B cell (primary cell): ENCODE data around the gene RNF39. TPM values are rescaled to one million over a fixed set of nuclear protein-coding genes. Genes with fewer than 3 reads are reported as not detected.

Source experiments
- ATAC-seq: fragments of 200-7000 bp; cut with Tn5 transposase; one replicate; pipeline ENCODE4 v1.10.0; 2021; ENCODE audit warnings: low read depth, mild to moderate bottlenecking, moderate number of reproducible peaks, moderate library complexity
- CTCF ChIA-PET: fragments of 350-600 bp; sonication (Branson Sonifier 250); formaldehyde crosslinking; loops from one replicate; lab custom pipeline; 2021; ENCODE audit warnings: antibody characterized with exemption, inconsistent platforms; lab: Charles Lee
- POLR2A ChIA-PET: fragments of 350-600 bp; sonication (Branson Sonifier 250); formaldehyde crosslinking; loops from one replicate; lab custom pipeline; 2021; ENCODE audit warnings: antibody characterized with exemption; lab: Charles Lee
- DNase-seq: peaks from one replicate; pipeline ENCODE4 v3.0.0; 2013
- H2AFZ ChIP-seq: 2 replicates; pipeline ENCODE4 v1.6.1; 2012; ENCODE audit warnings: mild to moderate bottlenecking, low read depth, low read length; ENCODE audit not compliant: insufficient read depth, poor library complexity, severe bottlenecking
- H3K27ac ChIP-seq, 2 donors: 1 replicate in 1 of 2; 2 replicates in 1 of 2; pipeline ENCODE4 v1.5.1; 2012 to 2013; ENCODE audit warnings: low read length in 2 of 2, mild to moderate bottlenecking in 2 of 2, moderate library complexity in 1 of 2
- H3K27me3 ChIP-seq, 4 experiments: fragments of 200-600 bp in 1 of 4; sonication (generic) in 1 of 4; replicated peaks in 1 of 4; 1 replicate in 2 of 4; 2 replicates in 2 of 4; pipeline versions ENCODE4 v1.6.1 to v1.7.0; 2013 to 2016; ENCODE audit warnings: low read length in 3 of 4, mild to moderate bottlenecking in 2 of 4, mixed read lengths in 1 of 4, moderate library complexity in 1 of 4; ENCODE audit not compliant: insufficient read depth in 4 of 4, control insufficient read depth in 3 of 4; ENCODE audit errors: control extremely low read depth in 1 of 4
- H3K36me3 ChIP-seq, 2 experiments: replicated peaks in 1 of 2; 1 replicate in 1 of 2; 2 replicates in 1 of 2; pipeline versions ENCODE4 v1.6.1 to v1.7.1; 2013; ENCODE audit warnings: low read length in 1 of 2; ENCODE audit not compliant: insufficient read depth in 2 of 2, control insufficient read depth in 1 of 2; ENCODE audit errors: control extremely low read depth in 1 of 2, extremely low read depth in 1 of 2
- H3K4me1 ChIP-seq, 2 donors: fragments of 200-600 bp in 1 of 2; sonication (generic) in 1 of 2; 1 replicate in 1 of 2; 2 replicates in 1 of 2; pipeline versions ENCODE4 v1.5.1 to v1.6.1; 2013 to 2017; ENCODE audit warnings: low read length in 2 of 2; ENCODE audit not compliant: control insufficient read depth in 2 of 2, insufficient read depth in 2 of 2
- H3K4me2 ChIP-seq: replicated peaks from 2 replicates; pipeline ENCODE3; 2012; ENCODE audit warnings: mild to moderate bottlenecking, low read depth, low read length; ENCODE audit not compliant: poor library complexity, severe bottlenecking
- H3K4me3 ChIP-seq, 5 experiments: fragments of 200-600 bp in 1 of 5; sonication (generic) in 1 of 5; 1 replicate in 3 of 5; 2 replicates in 2 of 5; pipeline versions ENCODE4 v1.5.1 to v1.7.0; 2011 to 2016; ENCODE audit warnings: low read length in 4 of 5, mild to moderate bottlenecking in 4 of 5, low read depth in 2 of 5, control low read depth in 1 of 5, moderate library complexity in 1 of 5; ENCODE audit not compliant: insufficient read depth in 1 of 5; ENCODE audit errors: control extremely low read depth in 1 of 5, extremely low read depth in 1 of 5
- H3K79me2 ChIP-seq: fragments of 200-600 bp; sonication (generic); one replicate; pipeline ENCODE4 v1.6.0; 2016; ENCODE audit warnings: low read length; ENCODE audit not compliant: control insufficient read depth, insufficient read depth
- H3K9ac ChIP-seq: fragments of 200-600 bp; sonication (generic); 2 replicates; pipeline ENCODE4 v1.6.1; 2017; ENCODE audit warnings: mild to moderate bottlenecking, low read length, moderate library complexity
- H3K9me3 ChIP-seq, 3 donors: one replicate each; pipeline versions ENCODE4 v1.6.1 to v1.7.1; 2013; ENCODE audit warnings: low read length in 2 of 3; ENCODE audit not compliant: control insufficient read depth in 2 of 3, insufficient read depth in 1 of 3; ENCODE audit errors: control extremely low read depth in 1 of 3
- H4K20me1 ChIP-seq: 2 replicates; pipeline ENCODE4 v1.6.0; 2012; ENCODE audit warnings: mild to moderate bottlenecking, low read length; ENCODE audit not compliant: insufficient read depth, control insufficient read depth, poor library complexity, severe bottlenecking
- H3K27ac Mint-ChIP-seq: one replicate; pipeline ENCODE4 v1.8.0; 2021; ENCODE audit warnings: mixed read lengths
- H3K27me3 Mint-ChIP-seq: one replicate; pipeline ENCODE4 v1.8.0; 2021; ENCODE audit warnings: mixed read lengths
- H3K4me1 Mint-ChIP-seq: one replicate; pipeline ENCODE4 v1.8.0; 2021; ENCODE audit warnings: mixed read lengths
- H3K4me3 Mint-ChIP-seq: one replicate; pipeline ENCODE4 v1.8.0; 2021; ENCODE audit warnings: mixed read lengths
- H3K9me3 Mint-ChIP-seq: one replicate; pipeline ENCODE4 v1.8.0; 2022; ENCODE audit warnings: mixed read lengths; ENCODE audit not compliant: insufficient read depth
- CTCF ChIP-seq: fragments of 200-600 bp; IDR thresholded peaks from one replicate; pipeline ENCODE4 v1.8.0; 2022; ENCODE audit warnings: antibody characterized with exemption, mild to moderate bottlenecking
- EZH2 ChIP-seq: IDR thresholded peaks from 2 replicates; pipeline ENCODE4 v1.6.1; 2012; ENCODE audit warnings: borderline replicate concordance, low read depth, mild to moderate bottlenecking, moderate library complexity, low read length; ENCODE audit not compliant: insufficient read depth, poor library complexity, severe bottlenecking
- WGBS: methylation state at CpG from one replicate; pipeline ENCODE4 v1.1.5; 2013; ENCODE audit warnings: missing lambda C conversion rate; ENCODE audit not compliant: insufficient coverage; 5-methylcytosine and 5-hydroxymethylcytosine counted together
- intact Hi-C: fragments of 100-400 bp; cut with micrococcal nuclease; formaldehyde crosslinking; loops from one replicate; pipeline ENCODE4 v1.10.0; 2022
- polyA plus RNA-seq: library from polyadenylated mRNA; depleted of rRNA; stranded (reverse); fragments of >200 nt; gene quantifications from 2 replicates; pipeline ENCODE4 v1.2.3, GENCODE V29; 2012
- total RNA-seq, 2 donors: library from RNA; stranded (reverse); fragments of 120-200 nt in 1 of 2; gene quantifications; 1 replicate in 1 of 2; 2 replicates in 1 of 2; pipeline versions ENCODE4 v1.2.3 to v1.2.4, GENCODE V29; 2013 to 2022

The RNF39 gene
- total and polyA plus RNA-seq, 2 donors (not counting 1 experiment from before 2014, with no cell fraction given), result not detected

GRCh38 chr6:30053682-30054081, 21.9 kb downstream of the RNF39 start:
- CTCF ChIA-PET, result interaction anchor here (0.6 kb wide), 1 partner anchor 275 kb away, joined by 3 read pairs; no protein-coding TSS in a partner anchor
- H3K27ac ChIP-seq, result no peak overlapping the region
- H3K9ac ChIP-seq, result no peak overlapping the region

GRCh38 chr6:30047220-30047619, 28.3 kb downstream of the RNF39 start:
- ChIA-PET POLR2A (no interaction called here), CTCF (no interaction called here)
- Histone ChIP-seq H3K27ac (no peak overlapping the region), H2AFZ (no peak overlapping the region), H3K4me2 (no peak overlapping the region), H3K4me1 (no peaks in the 10 kb centered on the region), H4K20me1 (no peaks in the 10 kb centered on the region), H3K36me3 (peaks cover 0 to 3% of the 10 kb centered on the region in 2 experiments), H3K79me2 (no peaks in the 10 kb centered on the region), H3K4me3 (no peak overlapping the region), H3K27me3 (no peaks in the 10 kb centered on the region), H3K9ac (no peak overlapping the region), H3K9me3 (no peaks in the 10 kb centered on the region)
- Mint-ChIP-seq H3K27me3 (no peaks in the 10 kb centered on the region), H3K4me1 (peaks cover 4% of the 10 kb centered on the region), H3K9me3 (no peaks in the 10 kb centered on the region), H3K27ac (no peak overlapping the region), H3K4me3 (no peak overlapping the region)
- WGBS, result 100% methylated on average over 1 of the region's 2 CpGs
- intact Hi-C loops, result no loop called here
- DNase-seq (no peak), ATAC-seq (no peak)
- TF ChIP-seq CTCF (no peak), EZH2 (no peak)

More at GRCh38 chr6:30053682-30054081, 21.9 kb downstream of the RNF39 start:
- Histone ChIP-seq H3K27me3 (no peaks in the 10 kb centered on the region), H3K36me3 (peaks cover 0 to 20% of the 10 kb centered on the region in 2 experiments), H2AFZ (no peak overlapping the region), H3K4me3 (no peak overlapping the region), H3K79me2 (no peaks in the 10 kb centered on the region), H3K9me3 (no peaks in the 10 kb centered on the region), H3K4me2 (no peak overlapping the region), H3K4me1 (no peaks in the 10 kb centered on the region), H4K20me1 (no peaks in the 10 kb centered on the region)
- Mint-ChIP-seq H3K27ac (no peak overlapping the region), H3K9me3 (no peaks in the 10 kb centered on the region), H3K4me1 (no peaks in the 10 kb centered on the region), H3K4me3 (no peak overlapping the region), H3K27me3 (no peaks in the 10 kb centered on the region)
- no peak for TF ChIP-seq EZH2
- TF ChIP-seq CTCF, result no peak
- ATAC-seq (no peak), DNase-seq (no peak)
- intact Hi-C loops, result no loop called here
- POLR2A ChIA-PET, result no interaction called here
- WGBS, result 50% methylated on average over 1 of the region's 3 CpGs
